Skeletal muscle satellite cell (primary cell): ENCODE data around the gene TBC1D1.

Experiments
- H3K27me3 ChIP-seq: 2 replicates; pipeline ENCODE4 v1.7.0; 2013; ENCODE audit warnings: low read length; ENCODE audit not compliant: control insufficient read depth, insufficient read depth
- H3K36me3 ChIP-seq: 2 replicates; pipeline ENCODE4 v1.7.0; 2013; ENCODE audit warnings: mild to moderate bottlenecking, control low read depth, low read length; ENCODE audit not compliant: insufficient read depth
- H3K4me1 ChIP-seq: 2 replicates; pipeline ENCODE4 v1.7.0; 2013; ENCODE audit warnings: low read length; ENCODE audit not compliant: control insufficient read depth, insufficient read depth
- H3K4me2 ChIP-seq: 2 replicates; pipeline ENCODE4 v1.7.0; 2013; ENCODE audit warnings: mild to moderate bottlenecking, low read length
- H3K4me3 ChIP-seq: 2 replicates; pipeline ENCODE4 v1.7.0; 2013; ENCODE audit warnings: low read length
- H3K9ac ChIP-seq: 2 replicates; pipeline ENCODE4 v1.7.0; 2013; ENCODE audit warnings: mild to moderate bottlenecking, low read depth, low read length, moderate library complexity
- H3K9me3 ChIP-seq: replicated peaks from 2 replicates; pipeline ENCODE4 v1.7.0; 2013; ENCODE audit warnings: mild to moderate bottlenecking, control low read depth, low read length

TBC1D1 gene

DNA sequence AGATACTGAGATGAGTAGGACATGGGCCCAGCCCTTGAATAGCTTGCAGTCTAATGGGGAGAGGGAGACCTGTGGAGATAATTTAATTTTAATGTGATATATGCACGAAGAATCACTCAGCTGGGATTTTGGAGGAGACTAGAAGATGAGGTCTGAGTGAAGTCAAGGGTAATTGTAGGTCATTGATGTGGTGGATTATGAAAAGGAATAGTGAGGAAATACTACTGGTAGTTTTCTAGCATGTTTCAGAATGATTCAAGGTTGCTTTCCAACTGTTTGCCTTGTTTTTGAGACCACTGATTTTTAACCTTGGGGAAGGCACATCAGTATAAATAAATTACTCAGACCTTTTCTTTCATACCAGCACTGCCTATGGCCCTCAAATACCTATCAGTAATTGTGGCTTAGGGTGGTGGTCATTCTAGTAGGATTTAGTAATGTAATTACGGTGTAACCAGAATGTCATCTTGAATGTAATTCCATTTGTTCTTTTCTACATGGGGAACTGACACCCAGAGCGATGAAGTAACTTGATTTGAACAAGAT, 94.9 kb downstream of the TBC1D1 start:
- H3K4me1 ChIP-seq = peaks cover 23% of the 10 kb centered on the region

DNA sequence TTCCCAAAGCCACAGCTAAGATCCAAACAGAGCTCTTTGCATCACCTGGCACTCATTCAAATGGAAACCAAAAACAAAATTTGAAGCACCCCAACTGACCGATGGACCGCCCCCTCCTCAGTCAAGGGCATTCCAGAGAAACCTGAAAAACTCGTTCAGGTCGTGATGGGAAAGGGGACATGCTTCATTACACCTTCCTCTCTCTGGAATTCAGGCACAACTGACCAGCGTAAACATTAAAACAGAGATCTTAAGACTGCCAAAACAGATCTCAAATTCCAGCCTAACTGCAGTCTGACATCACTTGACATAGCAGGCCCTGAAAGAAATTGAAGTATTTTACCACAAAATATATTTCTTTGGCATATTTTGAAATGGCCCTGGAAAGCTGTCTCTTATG, 97.8 kb downstream of the TBC1D1 start:
- Histone ChIP-seq H3K4me3 (no peak overlapping the region), H3K9me3 (no peaks in the 10 kb centered on the region), H3K4me1 (peaks cover 2% of the 10 kb centered on the region), H3K36me3 (no peaks in the 10 kb centered on the region), H3K27me3 (no peaks in the 10 kb centered on the region), H3K9ac (no peak overlapping the region), H3K4me2 (no peak overlapping the region)

More for the DNA sequence above, 94.9 kb downstream of the TBC1D1 start:
- H3K4me3 ChIP-seq = no peak overlapping the region
- H3K36me3 ChIP-seq = peaks cover 3% of the 10 kb centered on the region
- H3K4me2 ChIP-seq = no peak overlapping the region
- H3K9me3 ChIP-seq = no peaks in the 10 kb centered on the region
- no peaks in the 10 kb centered on the region for H3K27me3 ChIP-seq
- H3K9ac ChIP-seq = no peak overlapping the region

DNA sequence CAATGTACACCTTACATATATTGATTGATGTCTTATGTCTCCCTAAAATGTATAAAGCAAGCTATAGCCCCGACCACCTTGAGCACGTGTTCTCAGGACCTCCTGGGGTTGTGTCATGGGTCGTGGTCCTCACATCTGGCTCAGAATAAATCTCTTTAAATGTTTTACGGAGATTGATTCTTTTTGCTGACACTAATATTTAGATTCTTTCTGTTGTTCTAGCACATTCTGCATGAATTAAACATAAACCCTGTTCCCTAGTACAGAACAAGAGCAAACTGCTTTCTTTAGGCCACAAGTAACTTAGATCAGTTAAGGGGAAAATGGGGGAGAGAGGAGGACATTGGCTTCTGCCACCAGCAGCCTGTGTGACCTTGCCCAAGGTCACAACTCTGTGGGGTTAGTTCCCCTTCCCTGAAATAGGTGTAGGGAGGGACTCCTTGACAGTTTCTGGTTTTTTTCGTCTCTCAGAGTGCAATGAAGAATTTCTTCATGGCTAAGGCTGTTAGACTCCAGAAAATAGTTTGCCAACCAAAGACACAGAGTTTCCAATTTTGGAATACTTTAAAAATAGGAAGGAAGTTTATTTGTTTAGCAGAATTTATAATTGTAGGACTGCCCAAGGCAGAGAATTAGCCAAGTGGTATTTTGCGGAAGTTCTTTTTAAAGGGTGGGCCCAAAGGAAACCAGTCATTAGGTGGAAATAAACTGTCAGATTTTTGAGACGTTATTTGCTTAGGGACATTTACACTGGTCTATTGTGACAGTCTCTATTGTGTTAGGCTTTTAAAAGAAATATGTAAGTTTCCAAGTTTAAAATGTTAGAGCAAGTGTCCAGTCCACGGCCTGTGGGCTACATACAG, 98.7 kb downstream of the TBC1D1 start:
- no peak overlapping the region for H3K4me2 ChIP-seq
- H3K9ac ChIP-seq = no peak overlapping the region
- no peaks in the 10 kb centered on the region for H3K36me3 ChIP-seq
- no peaks in the 10 kb centered on the region for H3K9me3 ChIP-seq
- no peaks in the 10 kb centered on the region for H3K27me3 ChIP-seq
- H3K4me1 ChIP-seq = no peaks in the 10 kb centered on the region
- H3K4me3 ChIP-seq = no peak overlapping the region

DNA sequence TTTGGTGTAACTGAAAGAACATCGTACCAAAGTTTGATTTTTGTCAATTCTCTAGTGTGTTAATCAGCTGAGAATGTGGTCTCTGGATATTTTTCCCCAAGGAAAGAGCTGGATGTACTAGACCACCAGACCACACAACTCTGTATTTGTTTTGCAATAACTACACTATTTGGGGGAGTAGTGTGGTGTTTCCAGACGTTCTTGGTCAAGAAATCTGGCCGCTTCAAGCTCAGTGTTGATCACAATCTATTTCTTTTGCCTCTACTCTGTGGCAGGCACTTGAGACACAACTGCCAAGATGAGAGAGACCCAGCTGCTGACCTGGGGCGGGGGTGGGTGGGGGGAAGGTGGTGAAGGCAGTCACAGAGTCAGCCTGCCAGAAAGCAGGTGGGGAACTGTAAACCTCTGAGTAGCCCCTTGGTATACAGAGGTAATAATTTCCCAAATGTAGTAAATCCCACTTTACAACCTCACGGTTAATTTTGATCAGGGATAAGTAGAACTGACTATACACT, 99.9 kb downstream of the TBC1D1 start:
- H3K9ac ChIP-seq = no peak overlapping the region
- H3K4me1 ChIP-seq = no peaks in the 10 kb centered on the region
- H3K36me3 ChIP-seq = no peaks in the 10 kb centered on the region
- H3K9me3 ChIP-seq = no peaks in the 10 kb centered on the region
- H3K4me2 ChIP-seq = no peak overlapping the region
- no peaks in the 10 kb centered on the region for H3K27me3 ChIP-seq
- H3K4me3 ChIP-seq = no peak overlapping the region

DNA sequence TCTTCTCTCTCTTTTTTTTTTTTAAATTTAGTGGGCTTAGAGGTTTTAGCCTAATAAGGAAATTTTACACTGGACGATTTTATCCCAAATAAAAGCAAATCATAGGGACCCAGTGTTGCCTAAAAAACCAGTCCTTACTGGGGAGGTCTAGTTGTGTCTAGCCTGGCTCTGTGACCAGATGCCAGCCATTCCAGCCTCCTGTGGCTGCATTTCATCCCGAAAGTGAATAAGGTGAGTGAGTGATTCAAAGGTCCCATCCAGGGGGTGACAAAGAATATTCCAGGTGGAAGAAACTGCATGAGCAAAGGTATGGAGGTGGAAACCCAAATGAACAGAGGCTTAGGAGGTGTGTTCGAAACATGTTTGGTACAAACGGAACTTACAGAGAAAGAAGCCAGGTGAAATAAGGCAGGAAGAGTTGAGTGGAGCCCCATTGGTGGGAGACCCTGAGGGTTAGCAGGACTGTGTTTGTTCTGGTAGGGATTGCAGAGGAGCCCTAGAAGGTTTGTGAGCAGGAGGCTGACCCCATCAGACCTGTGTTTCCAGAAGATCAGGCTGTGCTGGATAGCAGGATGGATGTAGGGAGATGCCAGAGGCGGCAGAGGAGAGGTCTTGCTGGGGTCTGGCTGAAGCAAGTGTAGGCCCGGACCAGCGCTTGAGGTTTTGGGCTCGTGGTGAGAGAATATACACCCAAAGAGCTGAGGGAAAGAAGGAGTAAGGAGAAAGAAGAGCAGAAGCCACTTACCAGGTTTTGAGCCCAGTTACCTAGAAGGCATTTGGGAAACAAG, 100.9 kb downstream of the TBC1D1 start:
- no peak overlapping the region for H3K9ac ChIP-seq
- no peak overlapping the region for H3K4me3 ChIP-seq
- H3K36me3 ChIP-seq = no peaks in the 10 kb centered on the region
- no peaks in the 10 kb centered on the region for H3K9me3 ChIP-seq
- H3K27me3 ChIP-seq = no peaks in the 10 kb centered on the region
- no peak overlapping the region for H3K4me2 ChIP-seq
- H3K4me1 ChIP-seq = no peaks in the 10 kb centered on the region

DNA sequence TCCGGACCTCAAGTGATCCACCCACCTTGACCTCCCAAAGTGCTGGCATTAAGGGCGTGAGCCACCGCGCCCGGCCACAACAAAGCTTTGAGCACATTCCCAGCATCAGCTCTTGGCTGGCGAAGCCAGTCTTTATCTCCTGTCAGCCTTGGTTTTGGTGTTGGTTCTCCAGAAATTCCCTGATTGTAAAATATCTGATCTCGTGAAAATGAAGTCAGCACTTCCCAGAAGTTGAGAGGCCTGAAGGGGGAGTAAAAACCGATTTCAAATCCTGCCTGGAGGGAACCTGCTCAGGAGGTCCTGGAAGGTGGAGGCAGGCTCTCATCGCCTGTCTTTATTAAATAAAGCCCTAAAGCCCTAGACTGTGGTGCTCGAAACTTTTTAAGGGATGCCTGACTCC, 102.9 kb downstream of the TBC1D1 start:
- Histone ChIP-seq H3K4me2 (no peak overlapping the region), H3K9ac (no peak overlapping the region), H3K4me3 (no peak overlapping the region), H3K4me1 (no peaks in the 10 kb centered on the region), H3K27me3 (no peaks in the 10 kb centered on the region), H3K36me3 (no peaks in the 10 kb centered on the region), H3K9me3 (no peaks in the 10 kb centered on the region)

DNA sequence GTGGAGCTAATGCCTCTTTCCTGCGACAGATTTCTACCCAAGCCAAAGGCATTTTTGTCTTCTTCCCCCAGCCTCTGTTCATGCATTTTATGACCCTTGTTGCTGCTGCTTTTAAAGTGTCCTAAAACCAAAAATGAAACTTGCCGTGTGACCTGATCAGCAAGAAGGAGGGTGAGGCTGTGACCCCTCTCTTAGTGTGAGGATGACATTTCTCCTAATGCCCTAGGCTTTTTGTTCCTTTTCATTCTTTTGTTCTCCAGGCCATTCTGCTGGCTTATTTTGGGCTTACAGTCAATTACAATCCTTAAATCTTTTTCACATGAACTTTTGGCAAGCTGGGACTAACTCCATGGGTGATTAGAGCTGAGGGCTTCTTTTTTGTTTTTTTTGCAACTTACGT, 103.7 kb downstream of the TBC1D1 start:
- no peaks in the 10 kb centered on the region for H3K27me3 ChIP-seq
- H3K9ac ChIP-seq = no peak overlapping the region
- no peak overlapping the region for H3K4me2 ChIP-seq
- H3K36me3 ChIP-seq = no peaks in the 10 kb centered on the region
- no peaks in the 10 kb centered on the region for H3K4me1 ChIP-seq
- no peak overlapping the region for H3K4me3 ChIP-seq
- no peaks in the 10 kb centered on the region for H3K9me3 ChIP-seq

DNA sequence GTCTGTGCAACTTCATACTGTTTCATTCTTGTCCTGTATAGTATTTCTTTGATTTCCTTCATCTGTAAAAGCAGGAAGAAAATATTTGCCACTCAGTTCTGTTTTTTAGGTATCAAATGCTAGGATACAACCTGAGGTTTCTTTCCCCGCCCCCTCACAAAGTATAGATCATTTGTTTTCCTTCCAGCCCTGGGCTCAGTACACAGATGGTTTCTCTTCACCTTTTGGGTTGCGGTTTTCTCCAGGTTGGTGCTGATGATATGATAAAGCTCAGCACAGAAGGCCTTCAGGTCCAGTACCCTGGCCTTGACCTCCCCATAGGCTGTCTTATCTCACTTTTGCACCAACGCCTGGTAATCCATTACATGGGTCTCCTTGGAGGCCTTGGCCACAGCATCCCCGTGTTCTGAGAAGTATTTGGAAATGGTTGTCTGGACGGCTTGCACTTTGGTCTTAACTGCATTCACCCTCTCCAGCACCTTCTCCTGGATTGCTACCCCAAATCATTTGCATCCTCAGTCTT, 104.5 kb downstream of the TBC1D1 start:
- no peak overlapping the region for H3K4me3 ChIP-seq
- H3K36me3 ChIP-seq = no peaks in the 10 kb centered on the region
- no peaks in the 10 kb centered on the region for H3K9me3 ChIP-seq
- H3K4me2 ChIP-seq = no peak overlapping the region
- no peaks in the 10 kb centered on the region for H3K27me3 ChIP-seq
- no peaks in the 10 kb centered on the region for H3K4me1 ChIP-seq
- H3K9ac ChIP-seq = no peak overlapping the region

DNA sequence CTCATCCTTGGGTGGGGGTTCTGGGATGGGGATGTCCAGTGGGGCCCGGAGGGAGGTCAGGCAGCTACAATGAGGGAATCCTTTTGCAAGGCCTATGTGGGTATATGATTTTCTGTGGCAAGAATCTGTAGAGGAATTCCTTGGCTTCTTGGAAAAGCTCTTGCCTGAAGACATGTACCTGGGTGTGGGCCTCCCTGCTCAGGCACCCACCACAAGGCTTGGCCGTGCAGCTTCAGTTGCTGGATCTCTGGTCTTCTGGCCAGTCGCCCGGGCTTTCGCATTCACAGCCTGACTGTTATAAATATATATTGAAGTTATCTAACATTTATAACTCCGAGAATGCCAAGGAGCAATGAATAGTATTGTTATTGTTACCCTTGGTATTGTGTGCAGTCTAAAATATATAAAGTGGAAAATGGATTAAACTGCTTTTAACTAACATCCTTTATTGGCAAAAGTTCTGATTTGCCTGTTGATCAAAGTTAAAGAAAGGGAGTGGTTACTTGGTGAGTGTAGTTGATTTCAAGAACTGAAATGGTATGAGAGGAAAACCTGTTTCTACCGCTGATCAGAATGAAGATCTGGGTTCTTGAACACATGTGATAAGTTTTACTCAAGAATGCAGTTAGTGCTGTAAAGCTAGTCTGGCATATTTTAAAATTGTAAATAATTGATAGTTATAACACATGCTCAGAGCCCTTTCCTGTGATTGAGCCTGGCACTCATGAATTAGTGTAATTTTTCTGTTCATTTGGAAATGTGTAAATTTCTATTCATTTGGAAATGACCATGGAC, 105.3 kb downstream of the TBC1D1 start:
- Histone ChIP-seq H3K4me3 (no peak overlapping the region), H3K9me3 (no peaks in the 10 kb centered on the region), H3K4me1 (no peaks in the 10 kb centered on the region), H3K4me2 (no peak overlapping the region), H3K36me3 (no peaks in the 10 kb centered on the region), H3K9ac (no peak overlapping the region), H3K27me3 (no peaks in the 10 kb centered on the region)

DNA sequence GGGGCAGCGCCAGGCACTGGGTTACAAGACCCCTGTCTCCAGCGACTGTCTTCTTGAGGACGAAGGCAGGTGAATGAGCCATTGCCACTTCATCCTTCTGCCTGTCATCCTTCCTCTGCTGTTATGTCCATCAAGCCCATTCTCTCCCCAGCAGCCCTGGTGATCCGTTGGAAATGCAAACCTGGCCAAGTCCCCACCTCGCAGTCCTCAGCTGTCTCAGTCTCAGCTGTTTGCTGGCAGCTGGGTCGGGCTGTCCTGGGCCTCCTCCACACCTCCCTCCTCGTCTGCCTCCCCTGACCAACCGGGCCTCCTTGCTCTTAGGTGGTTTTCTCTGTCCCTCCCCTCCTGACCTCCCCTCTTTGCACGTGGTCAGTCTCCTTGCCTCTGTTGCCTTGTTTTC, 107.3 kb downstream of the TBC1D1 start:
- Histone ChIP-seq H3K4me1 (peaks cover 5% of the 10 kb centered on the region), H3K4me2 (no peak overlapping the region), H3K4me3 (no peak overlapping the region), H3K9ac (no peak overlapping the region), H3K27me3 (no peaks in the 10 kb centered on the region), H3K36me3 (no peaks in the 10 kb centered on the region), H3K9me3 (no peaks in the 10 kb centered on the region)
